ENCODE results near the gene OR2G6.
A peak's percentile ranks its signal among the peaks of the same experiment; 100 is the strongest.
"Not testable (repeated sequence)": the region's sequence is repeated elsewhere in the genome, so short reads cannot be mapped to it uniquely, and the experiment has no call there.

The OR2G6 gene

GRCh38 chr1:248562672-248563071, 54.8 kb downstream of the OR2G6 start, which contains the start of gene OR2T29:
Gene OR2T29 (minus strand): TSS chr1:248562772. CDS start chr1:248559491, 3,281 bp downstream.
- not testable (repeated sequence) for H3K4me3 Mint-ChIP-seq; H3K9me3 Mint-ChIP-seq; H3K36me3 Mint-ChIP-seq (ENCODE audit: low read depth); ATAC-seq; DNase-seq; H3K27me3 Mint-ChIP-seq; H3K27ac Mint-ChIP-seq
- H3K4me1 Mint-ChIP-seq, result peaks cover 16% of the 10 kb centered on the region

DNA sequence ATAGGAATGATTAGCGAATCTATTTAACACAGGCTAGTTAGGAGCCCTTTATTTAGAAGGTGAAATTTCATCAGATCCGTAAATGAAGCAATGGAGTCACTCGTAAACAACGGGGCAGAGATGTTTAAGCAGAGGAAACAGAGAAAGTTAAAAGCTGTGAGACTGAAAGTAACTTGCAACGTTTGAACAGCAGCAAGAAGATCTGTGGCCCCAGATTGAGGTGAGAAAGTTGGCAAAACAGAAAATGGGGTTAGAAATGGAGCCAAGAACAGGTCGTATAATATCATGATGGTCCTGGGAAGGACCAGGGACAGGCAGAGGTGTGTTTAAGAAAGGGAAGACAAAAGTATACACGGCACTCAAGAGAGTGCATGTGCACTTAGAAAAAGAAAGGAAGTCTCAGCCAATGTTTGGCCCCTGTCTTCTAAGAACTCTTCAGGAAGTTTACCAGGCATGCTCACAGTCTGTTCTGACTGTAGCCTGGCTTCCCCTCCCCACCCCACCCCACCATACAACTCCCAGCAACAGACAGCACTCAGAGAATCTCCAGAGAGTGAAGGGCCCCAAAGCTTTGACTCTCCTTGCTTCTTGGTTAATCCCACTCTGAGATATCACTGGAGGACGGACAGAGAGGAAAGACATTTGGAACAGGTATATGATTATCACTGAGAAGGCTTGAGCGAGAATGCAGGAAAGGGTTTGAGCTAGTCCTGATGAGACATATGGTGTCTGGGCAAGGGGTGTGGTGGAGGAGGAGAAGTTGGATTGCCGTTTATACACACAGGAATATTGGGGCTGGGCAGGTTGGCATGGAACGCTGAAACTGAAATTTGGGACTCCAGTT, 57.9 kb downstream of the OR2G6 start:
- peak; percentile 82 for ATAC-seq
- H3K27me3 Mint-ChIP-seq; DNase-seq; H3K36me3 Mint-ChIP-seq (ENCODE audit: low read depth); H3K9me3 Mint-ChIP-seq: not testable (repeated sequence)
- Mint-ChIP-seq H3K4me1 (peaks cover 16% of the 10 kb centered on the region), H3K27ac (peak overlapping the region; percentile 96), H3K4me3 (peak overlapping the region; percentile 82)

DNA sequence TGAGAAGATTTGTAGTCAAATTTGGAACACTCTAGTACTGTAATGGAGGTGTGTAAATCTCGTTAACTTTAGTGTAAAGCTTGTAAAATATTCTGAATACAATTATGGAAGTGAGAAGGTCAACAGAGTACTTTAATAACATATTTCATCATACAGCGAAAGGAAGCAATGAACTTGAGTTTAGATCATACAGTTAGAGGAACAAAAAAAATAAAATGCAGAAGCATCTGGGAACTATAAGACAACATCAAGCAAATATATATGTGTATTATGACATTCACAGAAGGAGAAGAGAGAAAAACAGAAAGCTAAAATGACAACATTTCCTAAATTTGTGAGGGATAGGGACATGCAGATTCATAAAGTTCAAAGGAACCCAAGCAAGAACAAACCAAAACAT, 61.2 kb downstream of the OR2G6 start:
- not testable (repeated sequence) for H3K27ac Mint-ChIP-seq; DNase-seq; ATAC-seq; H3K36me3 Mint-ChIP-seq (ENCODE audit: low read depth); H3K27me3 Mint-ChIP-seq; H3K9me3 Mint-ChIP-seq; H3K4me3 Mint-ChIP-seq
- H3K4me1 Mint-ChIP-seq, result peaks cover 16% of the 10 kb centered on the region

DNA sequence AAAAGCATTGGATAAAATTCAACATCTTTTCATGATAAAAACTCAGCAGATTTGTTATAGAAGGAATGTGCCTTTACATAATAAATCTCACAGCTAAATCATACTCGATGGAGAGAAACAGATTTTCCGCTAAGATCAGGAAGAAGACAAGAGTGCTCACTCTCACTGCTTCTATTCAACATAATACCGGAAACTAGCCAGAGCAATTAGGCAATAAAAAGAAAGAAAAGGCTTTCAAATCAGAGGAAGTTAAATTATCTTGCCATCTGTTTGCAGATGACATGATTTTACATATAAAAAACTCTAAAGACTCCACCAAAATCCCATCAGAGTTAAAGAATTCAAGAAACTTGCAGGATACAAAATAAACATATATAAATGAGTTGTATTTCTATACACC, 62.9 kb downstream of the OR2G6 start:
- H3K4me3 Mint-ChIP-seq; ATAC-seq; H3K9me3 Mint-ChIP-seq; H3K27ac Mint-ChIP-seq; H3K27me3 Mint-ChIP-seq; H3K36me3 Mint-ChIP-seq (ENCODE audit: low read depth); DNase-seq; H3K4me1 Mint-ChIP-seq: not testable (repeated sequence)

GRCh38 chr1:248572049-248572448, 64.2 kb downstream of the OR2G6 start:
- H3K9me3 Mint-ChIP-seq; H3K27me3 Mint-ChIP-seq; H3K36me3 Mint-ChIP-seq (ENCODE audit: low read depth); ATAC-seq; H3K4me1 Mint-ChIP-seq; H3K4me3 Mint-ChIP-seq; DNase-seq; H3K27ac Mint-ChIP-seq: not testable (repeated sequence)

- H3K27me3 Mint-ChIP-seq; H3K4me3 Mint-ChIP-seq; H3K4me1 Mint-ChIP-seq; DNase-seq; H3K27ac Mint-ChIP-seq; H3K36me3 Mint-ChIP-seq (ENCODE audit: low read depth); ATAC-seq; H3K9me3 Mint-ChIP-seq: not testable (repeated sequence)
These were observed 66.0 kb downstream of the OR2G6 start for GRCh38 chr1:248573856-248574255.

- not testable (repeated sequence) for H3K27me3 Mint-ChIP-seq; DNase-seq; H3K27ac Mint-ChIP-seq; H3K4me1 Mint-ChIP-seq; H3K4me3 Mint-ChIP-seq; ATAC-seq; H3K36me3 Mint-ChIP-seq (ENCODE audit: low read depth); H3K9me3 Mint-ChIP-seq
These were observed 66.8 kb downstream of the OR2G6 start, which contains the start of gene OR2T34 for GRCh38 chr1:248574657-248575056. Gene OR2T34 (minus strand): TSS chr1:248574757. CDS start chr1:248574757, 0 bp downstream.

DNA sequence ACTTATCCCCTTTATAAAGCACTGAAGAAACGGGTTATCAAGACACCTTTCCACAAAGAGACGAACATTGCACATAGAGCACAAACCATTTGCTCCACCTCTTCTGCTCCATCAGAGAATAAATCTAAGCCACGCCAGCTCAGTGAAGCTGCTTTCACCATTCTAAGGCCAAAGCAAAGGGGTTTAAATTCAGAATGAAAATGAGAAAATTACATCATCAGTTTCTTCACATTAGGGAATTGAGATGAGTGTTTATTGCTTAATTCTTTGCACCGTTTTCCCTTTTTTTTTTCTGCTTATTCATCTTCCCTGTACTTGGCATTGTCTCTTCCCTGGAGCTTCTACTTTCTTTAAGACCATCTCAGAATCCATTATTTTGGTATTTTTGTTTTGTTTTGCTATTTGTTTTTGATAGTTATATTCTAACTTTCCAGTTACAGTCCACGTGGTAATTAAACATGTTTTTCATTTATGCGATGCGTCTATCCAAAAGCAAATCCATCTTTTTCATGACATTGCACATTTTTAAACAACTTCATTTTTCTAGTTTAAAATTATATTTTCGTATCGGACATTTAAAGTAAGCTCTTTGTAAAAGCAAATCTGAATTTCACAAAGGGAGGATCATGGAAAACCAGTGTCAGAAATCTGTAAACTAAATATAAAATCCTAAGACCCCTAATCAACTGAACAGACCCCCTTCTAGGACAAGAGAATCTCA, 68.5 kb downstream of the OR2G6 start:
- peaks cover 4% of the 10 kb centered on the region for H3K9me3 Mint-ChIP-seq
- ATAC-seq, result no peak
- H3K27ac Mint-ChIP-seq, result no peak overlapping the region
- no peaks in the 10 kb centered on the region for H3K36me3 Mint-ChIP-seq (ENCODE audit: low read depth)
- H3K4me3 Mint-ChIP-seq, result no peak overlapping the region
- no peaks in the 10 kb centered on the region for H3K27me3 Mint-ChIP-seq
- H3K4me1 Mint-ChIP-seq, result no peaks in the 10 kb centered on the region
- DNase-seq, result no peak
